ENCODE data around the gene DAZAP1. TPM values are rescaled to one million over a fixed set of nuclear protein-coding genes. Genes with fewer than 3 reads are reported as not detected.

Gene DAZAP1
- total RNA-seq, 2 donors from 2014 or later, result 154 to 179 TPM

DNA sequence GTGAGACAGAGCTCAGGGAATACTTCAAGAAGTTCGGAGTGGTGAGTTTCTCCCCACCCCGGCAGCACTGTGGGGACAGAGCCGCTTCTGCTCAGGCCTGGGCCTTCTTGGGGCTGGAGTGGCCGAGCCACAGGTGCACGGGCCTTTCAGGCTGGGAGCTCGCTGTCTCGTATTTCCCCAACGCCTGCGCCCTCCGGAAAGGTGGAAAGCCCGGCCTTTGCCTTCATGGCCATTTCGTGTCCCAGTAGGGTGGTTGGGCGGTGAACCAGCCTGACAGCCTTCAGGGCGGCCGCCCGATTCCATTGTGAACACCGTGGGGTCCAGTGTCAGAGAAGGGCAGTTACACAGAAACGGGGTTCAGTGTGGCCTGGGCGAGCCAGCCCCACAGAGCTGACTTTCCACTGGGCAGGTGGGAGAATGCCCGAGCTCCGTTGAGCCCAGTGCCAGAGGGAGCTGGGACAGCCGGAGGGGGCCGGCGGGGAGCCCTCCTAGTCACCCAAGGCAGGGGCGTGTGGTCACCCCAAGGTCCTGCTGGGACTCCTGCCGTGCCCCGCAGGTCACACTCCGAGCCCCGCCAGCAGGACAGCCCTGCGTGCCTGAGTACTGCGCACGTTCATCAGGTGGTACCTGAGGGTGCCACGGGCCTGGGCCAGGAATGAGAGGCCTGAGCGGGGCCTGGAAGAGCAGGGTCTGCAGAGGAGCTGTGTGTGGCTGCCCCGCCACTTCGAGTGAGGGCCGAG, 14.0 kb downstream of the DAZAP1 start:
- no peaks in the 10 kb centered on the region for H3K9me3 Mint-ChIP-seq
- peaks cover 61% of the 10 kb centered on the region for H3K36me3 Mint-ChIP-seq (ENCODE audit: low read depth)
- H3K9me3 ChIP-seq (ENCODE audit: control insufficient read depth, low read length), result no peaks in the 10 kb centered on the region
- H3K27me3 ChIP-seq (ENCODE audit: control insufficient read depth, insufficient read depth, low read length, poor library complexity, severe bottlenecking), result no peaks in the 10 kb centered on the region
- H3K27ac ChIP-seq (ENCODE audit: low read depth, low read length), result peak overlapping the region; percentile 17
- H3K4me1 Mint-ChIP-seq, result peaks cover 3% of the 10 kb centered on the region
- no peak for DNase-seq
- TF ChIP-seq, protein P1, sequence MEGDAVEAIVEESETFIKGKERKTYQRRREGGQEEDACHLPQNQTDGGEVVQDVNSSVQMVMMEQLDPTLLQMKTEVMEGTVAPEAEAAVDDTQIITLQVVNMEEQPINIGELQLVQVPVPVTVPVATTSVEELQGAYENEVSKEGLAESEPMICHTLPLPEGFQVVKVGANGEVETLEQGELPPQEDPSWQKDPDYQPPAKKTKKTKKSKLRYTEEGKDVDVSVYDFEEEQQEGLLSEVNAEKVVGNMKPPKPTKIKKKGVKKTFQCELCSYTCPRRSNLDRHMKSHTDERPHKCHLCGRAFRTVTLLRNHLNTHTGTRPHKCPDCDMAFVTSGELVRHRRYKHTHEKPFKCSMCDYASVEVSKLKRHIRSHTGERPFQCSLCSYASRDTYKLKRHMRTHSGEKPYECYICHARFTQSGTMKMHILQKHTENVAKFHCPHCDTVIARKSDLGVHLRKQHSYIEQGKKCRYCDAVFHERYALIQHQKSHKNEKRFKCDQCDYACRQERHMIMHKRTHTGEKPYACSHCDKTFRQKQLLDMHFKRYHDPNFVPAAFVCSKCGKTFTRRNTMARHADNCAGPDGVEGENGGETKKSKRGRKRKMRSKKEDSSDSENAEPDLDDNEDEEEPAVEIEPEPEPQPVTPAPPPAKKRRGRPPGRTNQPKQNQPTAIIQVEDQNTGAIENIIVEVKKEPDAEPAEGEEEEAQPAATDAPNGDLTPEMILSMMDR (conservative IDR thresholded peaks at IDR 0.05), result no peak
- H3K27me3 Mint-ChIP-seq (ENCODE audit: insufficient read depth), result no peaks in the 10 kb centered on the region
- no peak overlapping the region for H3K9ac ChIP-seq (ENCODE audit: extremely low read depth, low read length, poor library complexity, severe bottlenecking)
- H3K4me3 Mint-ChIP-seq, result no peak overlapping the region
- peaks cover under 1% of the 10 kb centered on the region for H3K4me1 ChIP-seq (ENCODE audit: control insufficient read depth, insufficient read depth, low read length)
- no peak overlapping the region for H3K4me3 ChIP-seq (ENCODE audit: low read length)
- 96 to 98% methylated on average over 30 to 37 of the region's 37 CpGs for WGBS, 2 experiments (ENCODE audit: insufficient coverage in 1 of 2, insufficient read length in 1 of 2)
- H3K27ac Mint-ChIP-seq, result no peak overlapping the region
- H3K36me3 ChIP-seq (ENCODE audit: control insufficient read depth, insufficient read depth, low read length), result peaks cover 84% of the 10 kb centered on the region

DNA sequence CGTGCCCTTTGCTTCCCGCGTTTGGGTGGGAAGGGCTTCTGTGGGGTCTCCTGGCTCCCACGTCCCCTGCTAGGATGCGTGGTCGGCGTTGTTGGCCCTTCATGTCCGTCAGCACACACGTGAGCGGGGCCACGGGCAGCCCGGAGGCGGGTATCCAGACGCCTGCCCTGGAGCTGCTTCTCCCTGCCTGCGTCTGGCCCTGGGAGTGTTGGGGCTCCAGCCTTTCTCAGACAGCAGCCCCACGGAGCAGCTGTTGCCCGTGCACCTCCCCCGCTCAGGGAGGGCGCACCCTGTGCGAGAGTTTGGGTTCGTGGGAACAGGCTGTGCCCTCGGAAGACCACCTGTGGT, 14.5 kb downstream of the DAZAP1 start:
- H3K4me3 Mint-ChIP-seq, result no peak overlapping the region
- no peaks in the 10 kb centered on the region for H3K9me3 Mint-ChIP-seq
- peaks cover 61% of the 10 kb centered on the region for H3K36me3 Mint-ChIP-seq (ENCODE audit: low read depth)
- peaks cover 83% of the 10 kb centered on the region for H3K36me3 ChIP-seq (ENCODE audit: control insufficient read depth, insufficient read depth, low read length)
- no peaks in the 10 kb centered on the region for H3K4me1 ChIP-seq (ENCODE audit: control insufficient read depth, insufficient read depth, low read length)
- no peaks in the 10 kb centered on the region for H3K27me3 Mint-ChIP-seq (ENCODE audit: insufficient read depth)
- no peaks in the 10 kb centered on the region for H3K27me3 ChIP-seq (ENCODE audit: control insufficient read depth, insufficient read depth, low read length, poor library complexity, severe bottlenecking)
- H3K27ac ChIP-seq (ENCODE audit: low read depth, low read length), result peak overlapping the region; percentile 17
- no peak for DNase-seq
- H3K4me1 Mint-ChIP-seq, result no peaks in the 10 kb centered on the region
- WGBS, 2 experiments (ENCODE audit: insufficient coverage in 1 of 2, insufficient read length in 1 of 2), result 94 to 95% methylated on average over 17 to 22 of the region's 22 CpGs
- TF ChIP-seq, protein P1 (conservative IDR thresholded peaks at IDR 0.05), result no peak
- no peak overlapping the region for H3K9ac ChIP-seq (ENCODE audit: extremely low read depth, low read length, poor library complexity, severe bottlenecking)
- no peaks in the 10 kb centered on the region for H3K9me3 ChIP-seq (ENCODE audit: control insufficient read depth, low read length)
- H3K27ac Mint-ChIP-seq, result peak overlapping the region; percentile 22
- H3K4me3 ChIP-seq (ENCODE audit: low read length), result no peak overlapping the region

GRCh38 chr19:1422360-1422759, 15.0 kb downstream of the DAZAP1 start:
- no peaks in the 10 kb centered on the region for H3K27me3 Mint-ChIP-seq (ENCODE audit: insufficient read depth)
- peaks cover 56% of the 10 kb centered on the region for H3K36me3 Mint-ChIP-seq (ENCODE audit: low read depth)
- no peak overlapping the region for H3K4me3 Mint-ChIP-seq
- no peak overlapping the region for H3K9ac ChIP-seq (ENCODE audit: extremely low read depth, low read length, poor library complexity, severe bottlenecking)
- H3K27ac ChIP-seq (ENCODE audit: low read depth, low read length), result no peak overlapping the region
- H3K9me3 Mint-ChIP-seq, result no peaks in the 10 kb centered on the region
- no peaks in the 10 kb centered on the region for H3K4me1 ChIP-seq (ENCODE audit: control insufficient read depth, insufficient read depth, low read length)
- H3K9me3 ChIP-seq (ENCODE audit: control insufficient read depth, low read length), result no peaks in the 10 kb centered on the region
- no peak overlapping the region for H3K4me3 ChIP-seq (ENCODE audit: low read length)
- TF ChIP-seq, protein P1 (conservative IDR thresholded peaks at IDR 0.05), result no peak
- 92 to 96% methylated on average over 15 to 16 of the region's 16 CpGs for WGBS, 2 experiments (ENCODE audit: insufficient coverage in 1 of 2, insufficient read length in 1 of 2)
- H3K4me1 Mint-ChIP-seq, result no peaks in the 10 kb centered on the region
- no peak for DNase-seq
- peak overlapping the region; percentile 22 for H3K27ac Mint-ChIP-seq
- H3K36me3 ChIP-seq (ENCODE audit: control insufficient read depth, insufficient read depth, low read length), result peaks cover 83% of the 10 kb centered on the region
- H3K27me3 ChIP-seq (ENCODE audit: control insufficient read depth, insufficient read depth, low read length, poor library complexity, severe bottlenecking), result no peaks in the 10 kb centered on the region

All from endodermal cell (in vitro differentiated cells).